Measurements from ENCODE around the gene FRY. TPM values are rescaled to one million over a fixed set of nuclear protein-coding genes. Genes with fewer than 3 reads are reported as not detected.

Gene FRY
- total and polyA plus RNA-seq, 2 of the 13 experiments (the other 11 are each of a cell fraction or from before 2014, with no cell fraction given), result 8.2 to 13.1 TPM

GRCh38 chr13:32153056-32153455, 121.5 kb downstream of the FRY start (continued):
- TF ChIP-seq AKNA (CRISPR knock-in tag; IDR thresholded peaks at IDR 0.05; ENCODE audit: borderline replicate concordance) (no peak), ZNF572 (CRISPR knock-in tag; IDR thresholded peaks at IDR 0.05) (no peak), TMF1 (CRISPR knock-in tag; IDR thresholded peaks at IDR 0.05; ENCODE audit: low read depth) (no peak), NONO (IDR thresholded peaks at IDR 0.05) (no peak), NONO (CRISPR knock-in tag; conservative IDR thresholded peaks at IDR 0.05) (no peak), SP2 (CRISPR knock-in tag; IDR thresholded peaks at IDR 0.05) (no peak), JARID2 (CRISPR knock-in tag; IDR thresholded peaks at IDR 0.05; ENCODE audit: insufficient replicate concordance) (no peak), MXD4 (CRISPR knock-in tag; IDR thresholded peaks at IDR 0.05) (no peak), ELF3 (CRISPR knock-in tag; IDR thresholded peaks at IDR 0.05) (no peak), ETS1 (CRISPR knock-in tag; IDR thresholded peaks at IDR 0.05) (no peak), PATZ1 (CRISPR knock-in tag; IDR thresholded peaks at IDR 0.05) (no peak), ZNF710 (CRISPR knock-in tag; IDR thresholded peaks at IDR 0.05; ENCODE audit: borderline replicate concordance) (no peak), ZNF558 (CRISPR knock-in tag; IDR thresholded peaks at IDR 0.05; ENCODE audit: borderline replicate concordance) (no peak)

Data from HepG2 (cell line).